Tibial artery (tissue), 4 donors: ENCODE data around the gene PLD6.

Experiments used
- DNase-seq, 2 donors: peaks; one replicate each; pipeline ENCODE4 v3.0.0-alpha.2; 2019
- H3K27ac ChIP-seq, 2 donors: fragments of 200-600 bp; sonication (generic) in 1 of 2; 1 replicate in 1 of 2; 2 replicates in 1 of 2; pipeline ENCODE4 v1.5.1; 2018 to 2019; ENCODE audit warnings: mild to moderate bottlenecking in 1 of 2
- H3K27me3 ChIP-seq, 2 donors: fragments of 200-600 bp; sonication (generic) in 1 of 2; one replicate each; pipeline versions ENCODE4 v1.5.1 to v1.6.0; 2016 to 2019
- H3K36me3 ChIP-seq, 3 donors: fragments of 200-600 bp; sonication (generic) in 2 of 3; one replicate each; pipeline ENCODE4 v1.5.1; 2016 to 2019; ENCODE audit warnings: mild to moderate bottlenecking in 2 of 3
- H3K4me1 ChIP-seq, 4 donors: fragments of 200-600 bp; sonication (generic) in 2 of 4; 1 replicate in 3 of 4; 2 replicates in 1 of 4; pipeline ENCODE4 v1.5.1; 2016 to 2019
- H3K4me3 ChIP-seq, 2 donors: fragments of 200-600 bp; sonication (generic) in 1 of 2; 1 replicate in 1 of 2; 2 replicates in 1 of 2; pipeline ENCODE4 v1.5.1; 2018 to 2019; ENCODE audit warnings: mild to moderate bottlenecking in 2 of 2
- H3K9me3 ChIP-seq, 3 donors: fragments of 200-600 bp; sonication (generic) in 1 of 3; one replicate each; pipeline ENCODE4 v1.5.1; 2016 to 2019
- intact Hi-C: fragments of 100-400 bp; cut with DNase I; formaldehyde crosslinking; loops from one replicate; pipeline ENCODE4 v1.15.0; 2023; ENCODE audit warnings: low total_unique reads
- TF ChIP-seq, protein P1 (sequence below), 2 experiments: fragments of 200-600 bp in 1 of 2; fragments of 450-650 bp in 1 of 2; IDR thresholded peaks; one replicate each; pipeline ENCODE4 v1.5.1; 2017 to 2019; ENCODE audit warnings: antibody characterized with exemption in 2 of 2, mild to moderate bottlenecking in 1 of 2, moderate library complexity in 1 of 2

Gene PLD6

GRCh38 chr17:17175917-17176316 is 30.2 kb downstream of the PLD6 start:
- no peaks in the 10 kb centered on the region for H3K9me3 ChIP-seq
- peak in 1 of 2 donors; percentile 62 for DNase-seq
- H3K4me1 ChIP-seq, result peaks cover 0 to 11% (median 3%) of the 10 kb centered on the region in 4 donors
- H3K27ac ChIP-seq, result no peak overlapping the region
- TF ChIP-seq, protein P1, sequence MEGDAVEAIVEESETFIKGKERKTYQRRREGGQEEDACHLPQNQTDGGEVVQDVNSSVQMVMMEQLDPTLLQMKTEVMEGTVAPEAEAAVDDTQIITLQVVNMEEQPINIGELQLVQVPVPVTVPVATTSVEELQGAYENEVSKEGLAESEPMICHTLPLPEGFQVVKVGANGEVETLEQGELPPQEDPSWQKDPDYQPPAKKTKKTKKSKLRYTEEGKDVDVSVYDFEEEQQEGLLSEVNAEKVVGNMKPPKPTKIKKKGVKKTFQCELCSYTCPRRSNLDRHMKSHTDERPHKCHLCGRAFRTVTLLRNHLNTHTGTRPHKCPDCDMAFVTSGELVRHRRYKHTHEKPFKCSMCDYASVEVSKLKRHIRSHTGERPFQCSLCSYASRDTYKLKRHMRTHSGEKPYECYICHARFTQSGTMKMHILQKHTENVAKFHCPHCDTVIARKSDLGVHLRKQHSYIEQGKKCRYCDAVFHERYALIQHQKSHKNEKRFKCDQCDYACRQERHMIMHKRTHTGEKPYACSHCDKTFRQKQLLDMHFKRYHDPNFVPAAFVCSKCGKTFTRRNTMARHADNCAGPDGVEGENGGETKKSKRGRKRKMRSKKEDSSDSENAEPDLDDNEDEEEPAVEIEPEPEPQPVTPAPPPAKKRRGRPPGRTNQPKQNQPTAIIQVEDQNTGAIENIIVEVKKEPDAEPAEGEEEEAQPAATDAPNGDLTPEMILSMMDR (IDR thresholded peaks at IDR 0.05), result no peak
- intact Hi-C loops, result no loop called here
- no peaks in the 10 kb centered on the region for H3K27me3 ChIP-seq
- H3K36me3 ChIP-seq, result peaks cover 92 to 100% (median 95%) of the 10 kb centered on the region in 3 donors
- no peak overlapping the region for H3K4me3 ChIP-seq

GRCh38 chr17:17175340-17175739 is 30.8 kb downstream of the PLD6 start:
- Histone ChIP-seq H3K27me3 (no peaks in the 10 kb centered on the region), H3K4me3 (no peak overlapping the region), H3K4me1 (peaks cover 0 to 8% (median under 1%) of the 10 kb centered on the region in 4 donors), H3K27ac (no peak overlapping the region), H3K36me3 (peaks cover 86 to 100% (median 89%) of the 10 kb centered on the region in 3 donors), H3K9me3 (no peaks in the 10 kb centered on the region)
- intact Hi-C loops, result no loop called here
- TF ChIP-seq, protein P1 (IDR thresholded peaks at IDR 0.05), result no peak
- DNase-seq, result no peak

DNA sequence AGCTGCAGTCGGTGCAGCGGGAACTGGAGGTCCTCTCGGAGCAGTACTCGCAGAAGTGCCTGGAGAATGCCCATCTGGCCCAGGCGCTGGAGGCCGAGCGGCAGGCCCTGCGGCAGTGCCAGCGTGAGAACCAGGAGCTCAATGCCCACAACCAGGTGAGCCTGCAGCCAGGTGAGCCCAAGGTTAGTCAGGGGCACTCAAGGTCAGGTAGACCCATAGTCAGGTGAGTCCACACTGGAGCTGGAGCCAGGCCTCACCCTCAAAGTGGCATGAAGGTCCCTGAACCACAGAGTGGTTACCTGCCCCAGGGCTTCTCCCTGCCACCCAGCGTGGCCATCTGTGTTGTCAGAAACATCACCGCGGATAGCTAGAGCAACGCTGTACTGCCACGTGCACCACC is 32.2 kb downstream of the PLD6 start:
- Histone ChIP-seq H3K4me1 (no peaks in the 10 kb centered on the region), H3K36me3 (peaks cover 72 to 97% (median 84%) of the 10 kb centered on the region in 3 donors), H3K9me3 (no peaks in the 10 kb centered on the region), H3K4me3 (no peak overlapping the region), H3K27ac (no peak overlapping the region), H3K27me3 (no peaks in the 10 kb centered on the region)
- TF ChIP-seq, protein P1 (IDR thresholded peaks at IDR 0.05), result no peak
- intact Hi-C loops, result no loop called here
- DNase-seq, result no peak

DNA sequence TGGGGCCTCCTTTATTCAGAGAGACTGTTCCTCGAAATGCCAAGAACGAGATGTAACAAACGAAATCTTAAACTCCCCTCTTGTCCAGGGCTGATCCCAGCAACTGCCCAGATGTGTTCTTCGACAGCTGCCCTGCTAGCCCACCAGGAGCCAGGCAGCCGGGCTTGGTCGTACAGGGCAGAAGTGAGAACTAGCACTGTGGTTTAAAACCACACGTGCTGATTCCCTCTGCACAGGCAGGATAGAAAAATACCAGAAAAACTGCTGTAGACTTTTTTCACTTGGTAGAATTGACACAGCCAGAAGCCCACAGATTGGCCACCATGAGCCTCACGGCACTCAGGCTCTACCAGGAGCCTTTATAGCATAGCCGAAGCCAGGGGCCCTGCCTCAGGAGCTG is 33.1 kb downstream of the PLD6 start:
- Histone ChIP-seq H3K4me1 (no peaks in the 10 kb centered on the region), H3K9me3 (no peaks in the 10 kb centered on the region), H3K27me3 (no peaks in the 10 kb centered on the region), H3K27ac (no peak overlapping the region), H3K36me3 (peaks cover 69 to 97% (median 84%) of the 10 kb centered on the region in 3 donors), H3K4me3 (no peak overlapping the region)
- TF ChIP-seq, protein P1 (IDR thresholded peaks at IDR 0.05), result no peak
- DNase-seq, result no peak
- intact Hi-C loops, result no loop called here

- Histone ChIP-seq H3K27me3 (no peaks in the 10 kb centered on the region), H3K27ac (no peak overlapping the region), H3K4me3 (no peak overlapping the region), H3K4me1 (no peaks in the 10 kb centered on the region), H3K9me3 (no peaks in the 10 kb centered on the region), H3K36me3 (peaks cover 69 to 97% (median 84%) of the 10 kb centered on the region in 3 donors)
- TF ChIP-seq, protein P1 (IDR thresholded peaks at IDR 0.05), result no peak
- intact Hi-C loops, result no loop called here
- no peak for DNase-seq
Observed at GRCh38 chr17:17172001-17172939, 33.9 kb downstream of the PLD6 start.
